Measurements from ENCODE around the gene KLHL29.

KLHL29 gene

DNA sequence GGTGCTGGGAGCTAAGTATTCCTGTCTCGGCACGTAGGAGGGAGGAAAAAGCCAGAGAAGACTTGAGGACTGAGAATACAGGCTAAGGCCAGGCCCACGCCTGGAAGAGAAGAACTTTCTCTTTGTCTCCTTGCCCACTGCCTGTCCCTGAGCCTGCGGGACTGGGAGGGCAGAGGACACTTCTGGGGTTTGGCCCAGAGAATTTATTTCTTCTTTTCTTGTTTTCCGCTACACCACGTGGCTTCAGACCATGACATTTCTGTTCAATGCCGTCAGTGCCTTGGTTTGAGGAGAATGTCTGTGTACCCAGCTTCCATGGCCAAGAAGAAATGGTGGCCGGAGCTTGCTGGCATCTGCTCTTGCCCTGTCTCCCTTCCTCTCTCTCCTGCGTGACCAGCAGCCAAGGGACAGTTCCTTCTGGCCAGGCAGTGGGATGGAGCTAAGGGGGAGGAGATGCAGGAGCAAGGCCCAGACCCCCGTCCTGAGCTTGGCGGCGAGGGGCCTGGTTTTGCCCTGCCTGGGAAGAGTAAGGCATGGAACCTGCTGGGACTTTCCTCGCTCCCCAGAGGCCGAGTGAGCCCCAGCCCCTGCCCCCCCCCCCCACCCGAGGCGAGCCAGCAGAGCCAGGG, 140.3 kb downstream of the KLHL29 start:
- Mint-ChIP-seq H3K27ac (no peak overlapping the region), H3K4me3 (no peak overlapping the region), H3K36me3 (ENCODE audit: low read depth) (no peaks in the 10 kb centered on the region), H3K9me3 (no peaks in the 10 kb centered on the region), H3K27me3 (no peaks in the 10 kb centered on the region), H3K4me1 (peaks cover 7% of the 10 kb centered on the region)
- DNase-seq (no peak), ATAC-seq (no peak)

DNA sequence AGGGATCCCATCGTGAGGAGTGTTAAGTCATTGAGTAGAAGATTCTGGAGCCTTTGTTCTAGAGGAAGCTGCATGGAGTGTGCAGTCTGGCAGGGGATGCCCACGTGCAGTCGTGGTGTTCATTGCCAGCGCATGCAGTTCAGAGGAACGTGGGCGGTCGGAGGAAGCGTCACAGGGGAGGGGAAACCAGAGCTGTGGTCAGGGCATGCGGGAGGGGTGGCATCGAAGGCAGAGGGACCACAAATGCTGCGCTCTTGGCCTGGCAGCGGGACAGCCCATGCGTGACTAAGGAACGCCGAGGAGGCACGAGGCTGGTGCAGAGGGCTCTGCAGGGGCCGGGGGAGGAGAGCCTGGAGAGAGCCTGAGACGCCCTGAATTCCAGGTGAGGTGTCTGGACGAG, 141.1 kb downstream of the KLHL29 start:
- Mint-ChIP-seq H3K36me3 (ENCODE audit: low read depth) (no peaks in the 10 kb centered on the region), H3K27ac (peak overlapping the region; percentile 78), H3K27me3 (no peaks in the 10 kb centered on the region), H3K9me3 (no peaks in the 10 kb centered on the region), H3K4me3 (no peak overlapping the region), H3K4me1 (peaks cover 7% of the 10 kb centered on the region)
- peak; percentile 50 for ATAC-seq
- peak; percentile 39 for DNase-seq

DNA sequence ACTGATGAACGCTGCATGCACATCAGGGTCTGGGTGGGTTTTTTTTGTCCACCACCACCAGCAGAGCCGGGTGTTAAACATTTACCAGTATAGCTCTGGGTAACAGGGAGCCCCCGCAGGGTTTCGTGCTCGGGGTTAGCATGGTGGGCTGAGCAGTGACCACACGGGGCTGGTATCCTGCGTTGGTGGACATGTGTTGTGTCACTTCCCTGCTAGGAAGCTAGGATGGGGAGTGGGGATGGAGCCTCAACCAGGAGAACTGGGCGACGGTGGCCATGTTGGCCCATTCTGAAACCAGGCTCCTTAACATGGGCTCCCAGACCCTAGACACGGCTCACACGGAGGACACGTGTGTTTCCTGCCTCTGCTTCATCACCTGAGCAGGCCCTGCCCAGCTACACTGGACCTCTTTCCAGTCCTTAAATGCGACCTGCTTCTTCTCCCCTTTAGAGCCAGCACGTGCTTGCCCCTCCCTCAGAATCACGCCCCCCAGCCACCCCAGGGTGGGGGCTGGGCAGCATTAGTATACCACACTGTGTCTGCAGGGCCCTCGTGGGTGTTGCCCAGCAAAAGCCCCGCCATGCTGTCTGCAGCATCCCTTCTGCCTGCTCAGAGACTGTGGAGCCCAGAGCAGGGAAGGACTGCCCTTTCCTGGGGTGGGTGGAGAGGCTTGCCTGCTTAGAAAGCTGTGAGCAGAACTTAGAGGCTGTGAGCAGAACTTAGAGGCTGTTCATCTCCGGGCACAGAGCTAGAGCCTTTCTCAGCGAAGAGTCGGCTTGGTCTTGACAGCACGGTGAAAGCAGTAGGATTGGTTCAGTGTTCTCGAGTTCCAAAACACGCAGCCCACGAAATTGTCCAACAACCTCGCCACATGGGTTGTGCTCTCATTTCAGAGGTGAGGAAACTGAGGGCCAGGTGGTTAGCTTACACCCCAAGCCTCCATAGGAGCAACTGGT, 142.1 kb downstream of the KLHL29 start:
- Mint-ChIP-seq H3K4me1 (peaks cover 15% of the 10 kb centered on the region), H3K27ac (no peak overlapping the region), H3K36me3 (ENCODE audit: low read depth) (no peaks in the 10 kb centered on the region), H3K9me3 (no peaks in the 10 kb centered on the region), H3K27me3 (no peaks in the 10 kb centered on the region), H3K4me3 (no peak overlapping the region)
- DNase-seq (no peak), ATAC-seq (no peak)

GRCh38 chr2:23528171-23528570, 143.2 kb downstream of the KLHL29 start:
- Mint-ChIP-seq H3K27ac (no peak overlapping the region), H3K4me1 (peaks cover 26% of the 10 kb centered on the region), H3K4me3 (no peak overlapping the region), H3K9me3 (no peaks in the 10 kb centered on the region), H3K36me3 (ENCODE audit: low read depth) (no peaks in the 10 kb centered on the region), H3K27me3 (no peaks in the 10 kb centered on the region)
- DNase-seq (no peak), ATAC-seq (no peak)

DNA sequence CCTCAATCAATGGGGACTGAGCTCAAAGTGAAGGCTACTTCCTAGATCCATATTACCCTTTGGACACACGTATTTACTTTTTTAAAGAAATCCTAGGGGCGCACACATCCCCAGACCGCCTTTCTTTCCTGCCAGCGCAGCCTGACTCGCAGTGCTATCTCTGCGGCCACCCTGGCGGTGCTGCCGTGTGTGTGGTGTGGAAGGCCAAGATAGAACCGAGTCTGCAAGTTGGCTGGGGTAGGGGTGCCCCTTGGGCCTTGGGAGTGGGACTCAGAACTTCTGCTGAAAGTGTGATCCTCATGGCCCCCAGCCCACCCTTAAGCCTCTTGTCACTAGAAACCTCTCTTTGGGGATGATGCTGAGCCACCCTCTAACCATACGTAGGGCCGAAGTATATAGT, 143.7 kb downstream of the KLHL29 start:
- Mint-ChIP-seq H3K36me3 (ENCODE audit: low read depth) (no peaks in the 10 kb centered on the region), H3K27ac (no peak overlapping the region), H3K4me3 (no peak overlapping the region), H3K27me3 (no peaks in the 10 kb centered on the region), H3K9me3 (no peaks in the 10 kb centered on the region), H3K4me1 (peaks cover 27% of the 10 kb centered on the region)
- no peak for ATAC-seq
- DNase-seq, result no peak

DNA sequence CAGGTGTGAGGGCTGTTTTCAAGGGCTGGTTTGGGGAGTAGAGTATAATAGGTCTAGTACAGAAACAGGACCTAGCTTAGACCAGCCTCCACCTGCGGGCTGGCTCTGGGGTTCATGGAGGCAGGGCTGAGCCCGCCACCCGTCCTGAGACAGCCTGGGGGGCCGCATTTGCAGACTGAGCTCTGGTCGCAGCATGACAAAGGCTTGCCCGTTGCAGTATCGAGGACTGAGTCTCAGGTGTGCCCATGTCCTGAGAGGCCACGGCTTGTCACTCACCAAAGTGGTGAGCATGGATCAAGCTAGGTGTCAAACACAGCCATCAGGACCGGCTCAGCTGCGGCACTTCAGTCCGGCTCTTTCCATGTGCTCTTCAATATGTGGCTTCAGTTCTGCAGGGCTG, 144.7 kb downstream of the KLHL29 start:
- H3K36me3 Mint-ChIP-seq (ENCODE audit: low read depth), result no peaks in the 10 kb centered on the region
- H3K27ac Mint-ChIP-seq, result no peak overlapping the region
- H3K4me1 Mint-ChIP-seq, result peaks cover 30% of the 10 kb centered on the region
- ATAC-seq (no peak), DNase-seq (no peak)
- no peaks in the 10 kb centered on the region for H3K9me3 Mint-ChIP-seq
- no peak overlapping the region for H3K4me3 Mint-ChIP-seq
- H3K27me3 Mint-ChIP-seq, result no peaks in the 10 kb centered on the region

GRCh38 chr2:23530206-23530908, 145.4 kb downstream of the KLHL29 start:
- Mint-ChIP-seq H3K9me3 (no peaks in the 10 kb centered on the region), H3K4me1 (peaks cover 32% of the 10 kb centered on the region), H3K4me3 (no peak overlapping the region), H3K27me3 (no peaks in the 10 kb centered on the region), H3K36me3 (ENCODE audit: low read depth) (no peaks in the 10 kb centered on the region), H3K27ac (no peak overlapping the region)
- ATAC-seq, result no peak
- DNase-seq, result no peak

DNA sequence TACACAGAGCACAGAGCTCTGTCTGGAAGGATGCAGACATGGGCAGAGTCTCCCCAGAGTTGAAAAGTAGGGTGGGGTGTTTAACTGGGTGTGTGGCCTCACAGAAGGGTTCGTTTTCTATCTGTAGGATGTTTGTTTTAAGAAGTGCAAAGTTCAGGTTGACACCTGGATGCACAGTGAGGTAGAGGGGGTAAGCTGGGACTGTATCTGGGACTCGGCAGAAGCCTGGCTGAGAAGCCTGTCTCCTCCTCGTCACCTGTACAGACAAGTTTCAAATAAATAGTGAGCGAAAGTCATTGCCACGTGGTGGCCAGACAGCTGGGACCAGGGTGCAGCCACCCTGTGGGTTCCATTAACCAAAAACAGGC, 145.9 kb downstream of the KLHL29 start:
- no peak for DNase-seq
- H3K36me3 Mint-ChIP-seq (ENCODE audit: low read depth), result no peaks in the 10 kb centered on the region
- no peak for ATAC-seq
- no peaks in the 10 kb centered on the region for H3K27me3 Mint-ChIP-seq
- no peak overlapping the region for H3K4me3 Mint-ChIP-seq
- no peaks in the 10 kb centered on the region for H3K9me3 Mint-ChIP-seq
- H3K27ac Mint-ChIP-seq, result no peak overlapping the region
- peaks cover 34% of the 10 kb centered on the region for H3K4me1 Mint-ChIP-seq

DNA sequence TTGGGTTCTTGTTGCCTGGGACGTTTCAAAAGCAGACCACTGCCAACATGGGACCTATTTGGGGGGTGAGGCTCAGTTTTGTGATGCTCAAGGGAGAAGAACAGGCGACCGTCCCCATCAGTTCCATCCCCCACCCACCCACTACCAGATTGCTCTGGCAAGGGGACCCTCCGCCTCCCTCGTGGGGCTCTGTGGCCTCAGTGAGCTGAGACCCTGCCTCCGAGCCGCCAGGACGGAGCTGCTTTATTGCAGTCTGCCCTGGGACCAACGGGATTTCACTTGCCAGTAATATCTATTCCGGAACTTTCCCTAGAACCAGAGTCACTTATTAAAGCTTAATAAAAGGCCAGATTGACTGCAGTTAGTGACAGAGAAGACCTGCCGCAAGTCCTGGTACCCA, 146.3 kb downstream of the KLHL29 start:
- no peak overlapping the region for H3K27ac Mint-ChIP-seq
- H3K4me3 Mint-ChIP-seq, result no peak overlapping the region
- H3K4me1 Mint-ChIP-seq, result peaks cover 30% of the 10 kb centered on the region
- DNase-seq (no peak), ATAC-seq (no peak)
- H3K36me3 Mint-ChIP-seq (ENCODE audit: low read depth), result no peaks in the 10 kb centered on the region
- H3K9me3 Mint-ChIP-seq, result no peaks in the 10 kb centered on the region
- no peaks in the 10 kb centered on the region for H3K27me3 Mint-ChIP-seq

- DNase-seq, result no peak
- Mint-ChIP-seq H3K9me3 (no peaks in the 10 kb centered on the region), H3K27ac (peak overlapping the region; percentile 76), H3K4me3 (peak overlapping the region; percentile 77), H3K36me3 (ENCODE audit: low read depth) (no peaks in the 10 kb centered on the region), H3K27me3 (no peaks in the 10 kb centered on the region), H3K4me1 (peaks cover 29% of the 10 kb centered on the region)
- no peak for ATAC-seq
Measured at GRCh38 chr2:23531881-23532280, 146.9 kb downstream of the KLHL29 start.

- no peaks in the 10 kb centered on the region for H3K36me3 Mint-ChIP-seq (ENCODE audit: low read depth)
- peak overlapping the region; percentile 76 for H3K27ac Mint-ChIP-seq
- ATAC-seq, result peak; percentile 71
- H3K9me3 Mint-ChIP-seq, result no peaks in the 10 kb centered on the region
- no peaks in the 10 kb centered on the region for H3K27me3 Mint-ChIP-seq
- peak; percentile 44 for DNase-seq
- peak overlapping the region; percentile 77 for H3K4me3 Mint-ChIP-seq
- peaks cover 29% of the 10 kb centered on the region for H3K4me1 Mint-ChIP-seq
Measured at GRCh38 chr2:23532391-23533337, 147.7 kb downstream of the KLHL29 start.

- Mint-ChIP-seq H3K36me3 (ENCODE audit: low read depth) (no peaks in the 10 kb centered on the region), H3K27me3 (no peaks in the 10 kb centered on the region), H3K27ac (no peak overlapping the region), H3K9me3 (no peaks in the 10 kb centered on the region), H3K4me3 (peak overlapping the region; percentile 77), H3K4me1 (peaks cover 29% of the 10 kb centered on the region)
- no peak for ATAC-seq
- no peak for DNase-seq
Measured at GRCh38 chr2:23533338-23533695, 148.3 kb downstream of the KLHL29 start.

GRCh38 chr2:23534771-23535170, 149.8 kb downstream of the KLHL29 start:
- Mint-ChIP-seq H3K4me1 (peaks cover 29% of the 10 kb centered on the region), H3K4me3 (no peak overlapping the region), H3K9me3 (no peaks in the 10 kb centered on the region), H3K36me3 (ENCODE audit: low read depth) (no peaks in the 10 kb centered on the region), H3K27me3 (no peaks in the 10 kb centered on the region), H3K27ac (no peak overlapping the region)
- ATAC-seq (no peak), DNase-seq (no peak)

- H3K36me3 Mint-ChIP-seq (ENCODE audit: low read depth), result no peaks in the 10 kb centered on the region
- ATAC-seq (no peak), DNase-seq (no peak)
- no peaks in the 10 kb centered on the region for H3K9me3 Mint-ChIP-seq
- H3K27ac Mint-ChIP-seq, result no peak overlapping the region
- H3K4me3 Mint-ChIP-seq, result no peak overlapping the region
- H3K27me3 Mint-ChIP-seq, result no peaks in the 10 kb centered on the region
- peaks cover 29% of the 10 kb centered on the region for H3K4me1 Mint-ChIP-seq
Measured at GRCh38 chr2:23536326-23536725, 151.3 kb downstream of the KLHL29 start.
